WTC11 (cell line): Measurements from ENCODE around the gene DTNB. TPM values are rescaled to one million over a fixed set of nuclear protein-coding genes. Genes with fewer than 3 reads are reported as not detected.

Source experiments
- ATAC-seq: fragments of 200-7000 bp; cut with Tn5 transposase; 2 replicates; pipeline ENCODE4 v1.10.0; 2021; ENCODE audit warnings: mild to moderate bottlenecking, moderate library complexity
- CTCF ChIA-PET: fragments of 300-600 bp; sonication (Branson Sonifier 250); formaldehyde crosslinking; loops from one replicate; lab custom pipeline; 2021; ENCODE audit warnings: antibody characterized with exemption; lab: Charles Lee
- POLR2A ChIA-PET: fragments of 350-600 bp; sonication (Branson Sonifier 250); formaldehyde crosslinking; loops from one replicate; lab custom pipeline; 2021; ENCODE audit warnings: antibody characterized with exemption; lab: Charles Lee
- DNase-seq: peaks from one replicate; pipeline ENCODE4 v3.0.0; 2021; ENCODE audit warnings: low spot score
- H3K27ac Mint-ChIP-seq: 2 replicates; pipeline ENCODE4 v1.8.0; 2021; ENCODE audit warnings: mixed read lengths
- H3K27me3 Mint-ChIP-seq: 2 replicates; pipeline ENCODE4 v1.8.0; 2021; ENCODE audit warnings: low read depth, mild to moderate bottlenecking, moderate library complexity, mixed read lengths
- H3K36me3 Mint-ChIP-seq: 2 replicates; pipeline ENCODE4 v1.8.0; 2021; ENCODE audit warnings: mixed read lengths
- H3K4me1 Mint-ChIP-seq: 2 replicates; pipeline ENCODE4 v1.8.0; 2022; ENCODE audit warnings: mixed read lengths
- H3K4me3 Mint-ChIP-seq: 2 replicates; pipeline ENCODE4 v1.8.0; 2021; ENCODE audit warnings: mild to moderate bottlenecking, moderate library complexity, mixed read lengths
- H3K9me3 Mint-ChIP-seq: 2 replicates; pipeline ENCODE4 v1.8.0; 2021; ENCODE audit warnings: mixed read lengths
- ATF6 ChIP-seq: sonication (generic); formaldehyde crosslinking; IDR thresholded peaks from 2 replicates; pipeline ENCODE4 v1.8.1; 2023; ENCODE audit warnings: mild to moderate bottlenecking, missing genetic modification reagents
- CBFB ChIP-seq: sonication (generic); formaldehyde crosslinking; IDR thresholded peaks from 2 replicates; pipeline ENCODE4 v1.8.1; 2022; ENCODE audit warnings: mild to moderate bottlenecking, low read depth, missing genetic modification reagents
- EMX1 ChIP-seq: fragments of 250-450 bp; sonication (Bioruptor Pico); IDR thresholded peaks from 2 replicates; pipeline ENCODE4 v1.8.0; 2021; ENCODE audit warnings: mild to moderate bottlenecking
- ESRRA ChIP-seq: sonication (generic); formaldehyde crosslinking; IDR thresholded peaks from 2 replicates; pipeline ENCODE4 v1.8.1; 2022; ENCODE audit warnings: mild to moderate bottlenecking, missing genetic modification reagents, borderline replicate concordance
- ETV6 ChIP-seq: sonication (generic); formaldehyde crosslinking; IDR thresholded peaks from 2 replicates; pipeline ENCODE4 v1.8.1; 2022; ENCODE audit warnings: mild to moderate bottlenecking, missing genetic modification reagents
- FOXP1 ChIP-seq: sonication (generic); formaldehyde crosslinking; IDR thresholded peaks from 2 replicates; pipeline ENCODE4 v1.8.0; 2022; ENCODE audit warnings: missing genetic modification reagents, mild to moderate bottlenecking, moderate library complexity, borderline replicate concordance
- IRF2 ChIP-seq: sonication (generic); formaldehyde crosslinking; IDR thresholded peaks from 2 replicates; pipeline ENCODE4 v1.8.0; 2022; ENCODE audit warnings: low read depth, missing genetic modification reagents, borderline replicate concordance
- JUN ChIP-seq: sonication (generic); formaldehyde crosslinking; IDR thresholded peaks from 2 replicates; pipeline ENCODE4 v1.8.0; 2023; ENCODE audit warnings: mild to moderate bottlenecking, missing genetic modification reagents
- KAT7 ChIP-seq: sonication (generic); formaldehyde crosslinking; IDR thresholded peaks from 2 replicates; pipeline ENCODE4 v1.8.1; 2023; ENCODE audit warnings: missing genetic modification reagents, mild to moderate bottlenecking, borderline replicate concordance
- NFE2L1 ChIP-seq: sonication (generic); formaldehyde crosslinking; IDR thresholded peaks from 2 replicates; pipeline ENCODE4 v1.8.1; 2023; ENCODE audit warnings: missing genetic modification reagents
- PREB ChIP-seq: sonication (generic); formaldehyde crosslinking; IDR thresholded peaks from 2 replicates; pipeline ENCODE4 v1.8.1; 2022; ENCODE audit warnings: mild to moderate bottlenecking, missing genetic modification reagents, moderate library complexity, borderline replicate concordance
- SMAD4 ChIP-seq: sonication (generic); formaldehyde crosslinking; IDR thresholded peaks from 2 replicates; pipeline ENCODE4 v1.8.0; 2022; ENCODE audit warnings: mild to moderate bottlenecking, missing genetic modification reagents
- USF1 ChIP-seq: sonication (generic); formaldehyde crosslinking; IDR thresholded peaks from 2 replicates; pipeline ENCODE4 v1.8.0; 2022; ENCODE audit warnings: mild to moderate bottlenecking, missing genetic modification reagents
- ZMAT4 ChIP-seq: fragments of 250-450 bp; sonication (Bioruptor Pico); IDR thresholded peaks from 2 replicates; pipeline ENCODE4 v1.9.0; 2021; ENCODE audit warnings: mild to moderate bottlenecking
- ZNF121 ChIP-seq: sonication (generic); formaldehyde crosslinking; IDR thresholded peaks from 2 replicates; pipeline ENCODE4 v1.8.0; 2023; ENCODE audit warnings: missing genetic modification reagents
- ZNF317 ChIP-seq: sonication (generic); formaldehyde crosslinking; IDR thresholded peaks from 2 replicates; pipeline ENCODE4 v1.8.1; 2023; ENCODE audit warnings: low read depth, mild to moderate bottlenecking, moderate library complexity, missing genetic modification reagents, borderline replicate concordance
- ZNF416 ChIP-seq: fragments of 250-450 bp; sonication (Bioruptor Pico); IDR thresholded peaks from 2 replicates; pipeline ENCODE4 v1.9.0; 2021; ENCODE audit warnings: mild to moderate bottlenecking, inconsistent platforms
- ZNF425 ChIP-seq: fragments of 250-450 bp; sonication (Bioruptor Pico); conservative IDR thresholded peaks from 2 replicates; pipeline ENCODE4 v1.9.0; 2021; ENCODE audit warnings: mild to moderate bottlenecking
- total RNA-seq: library from RNA; stranded (reverse); gene quantifications from 3 replicates; pipeline ENCODE4 v1.2.3, GENCODE V29; 2021
- TF ChIP-seq, protein P1 (sequence below): sonication (generic); formaldehyde crosslinking; IDR thresholded peaks from 2 replicates; pipeline ENCODE4 v1.8.0; 2022; ENCODE audit warnings: mild to moderate bottlenecking, missing genetic modification reagents
- TF ChIP-seq, protein P2 (sequence below): sonication (generic); formaldehyde crosslinking; IDR thresholded peaks from 2 replicates; pipeline ENCODE4 v1.8.0; 2023; ENCODE audit warnings: missing genetic modification reagents
- TF ChIP-seq, protein P3 (sequence below): sonication (generic); formaldehyde crosslinking; IDR thresholded peaks from 2 replicates; pipeline ENCODE4 v1.8.1; 2022; ENCODE audit warnings: low read depth, mild to moderate bottlenecking, moderate library complexity, missing genetic modification reagents, borderline replicate concordance
- TF ChIP-seq, protein P4 (sequence below): sonication (generic); formaldehyde crosslinking; IDR thresholded peaks from 2 replicates; pipeline ENCODE4 v1.8.0; 2022; ENCODE audit warnings: mild to moderate bottlenecking, missing genetic modification reagents
- TF ChIP-seq, protein P5 (sequence below): sonication (generic); formaldehyde crosslinking; IDR thresholded peaks from 2 replicates; pipeline ENCODE4 v1.8.0; 2022; ENCODE audit warnings: mild to moderate bottlenecking, missing genetic modification reagents

DTNB gene
- total RNA-seq, 1 experiment from 2014 or later = 39.9 TPM

DNA sequence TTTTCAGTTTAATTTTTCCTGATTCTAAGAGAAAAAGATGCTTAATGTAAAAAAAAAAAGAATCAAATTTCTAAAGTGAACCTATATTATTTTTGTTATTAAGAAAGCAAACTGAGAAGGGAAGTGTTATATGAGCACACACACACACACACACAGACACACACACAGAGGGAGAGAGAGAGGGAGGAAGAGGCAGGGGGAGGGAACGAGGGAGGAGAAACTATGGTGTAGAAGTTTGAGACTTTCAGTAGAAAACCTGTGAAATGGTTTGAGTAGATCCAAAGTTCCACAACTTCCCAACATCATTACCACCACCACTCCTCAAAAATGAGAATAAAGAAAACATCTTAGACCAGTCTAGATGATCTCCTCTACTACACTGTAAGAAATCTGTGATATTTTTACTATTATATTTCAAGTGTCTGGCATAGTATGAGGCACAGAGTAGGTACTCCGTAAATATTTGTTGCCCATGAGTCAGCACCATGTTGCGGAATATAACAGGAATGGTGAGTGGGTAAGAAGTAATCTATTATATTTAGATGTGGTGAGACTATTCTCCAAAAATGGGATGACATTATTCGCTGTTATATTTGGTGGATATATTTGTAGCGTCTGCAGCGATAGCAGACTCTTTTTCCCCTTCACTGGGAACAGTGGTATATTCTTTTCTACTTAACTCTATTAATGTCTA is 182.2 kb downstream of the DTNB start:
- DNase-seq (no peak), ATAC-seq (no peak)
- TF ChIP-seq IRF2 (CRISPR knock-in tag) (no peak), SMAD4 (no peak), ZMAT4 (no peak), CBFB (CRISPR knock-in tag) (no peak), EMX1 (no peak), JUN (CRISPR knock-in tag) (no peak)

DNA sequence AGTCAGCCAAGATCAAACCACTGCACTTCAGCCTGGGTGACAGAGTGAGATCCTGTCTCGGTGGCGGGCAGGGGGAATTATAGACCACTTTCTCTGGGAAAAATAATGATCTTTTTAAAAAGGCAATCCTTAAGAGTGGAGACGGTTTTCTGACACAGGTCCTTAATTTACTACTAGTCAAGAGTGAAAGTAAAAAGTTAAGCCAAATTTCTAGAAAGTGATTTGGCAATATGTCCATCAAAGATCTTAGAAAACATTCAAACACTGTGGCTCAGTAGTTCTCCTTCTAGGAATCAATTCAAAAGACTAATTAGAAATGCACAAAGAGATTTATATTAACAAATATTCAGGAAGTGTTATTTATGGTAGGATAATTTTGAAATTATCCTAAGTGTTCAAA is 183.2 kb downstream of the DTNB start:
- CTCF ChIA-PET = no interaction called here

More for the DNA sequence above, 182.2 kb downstream of the DTNB start:
- H3K36me3 Mint-ChIP-seq = no peaks in the 10 kb centered on the region
- no peaks in the 10 kb centered on the region for H3K9me3 Mint-ChIP-seq
- peaks cover 13% of the 10 kb centered on the region for H3K4me1 Mint-ChIP-seq
- H3K27ac Mint-ChIP-seq = no peak overlapping the region
- no peaks in the 10 kb centered on the region for H3K27me3 Mint-ChIP-seq
- CTCF ChIA-PET = no interaction called here
- POLR2A ChIA-PET = no interaction called here
- no peak overlapping the region for H3K4me3 Mint-ChIP-seq

More for the DNA sequence above, 183.2 kb downstream of the DTNB start:
- ATAC-seq (no peak), DNase-seq (no peak)
- TF ChIP-seq ZNF425 (CRISPR knock-in tag) = no peak
- TF ChIP-seq ESRRA (CRISPR knock-in tag) = no peak
- no peak for TF ChIP-seq KAT7
- no peak for TF ChIP-seq ZNF416 (CRISPR knock-in tag)
- no peak for TF ChIP-seq ATF6 (CRISPR knock-in tag)
- no peak for TF ChIP-seq EMX1
- no peak for TF ChIP-seq ZNF121 (CRISPR knock-in tag)
- TF ChIP-seq, protein P1, sequence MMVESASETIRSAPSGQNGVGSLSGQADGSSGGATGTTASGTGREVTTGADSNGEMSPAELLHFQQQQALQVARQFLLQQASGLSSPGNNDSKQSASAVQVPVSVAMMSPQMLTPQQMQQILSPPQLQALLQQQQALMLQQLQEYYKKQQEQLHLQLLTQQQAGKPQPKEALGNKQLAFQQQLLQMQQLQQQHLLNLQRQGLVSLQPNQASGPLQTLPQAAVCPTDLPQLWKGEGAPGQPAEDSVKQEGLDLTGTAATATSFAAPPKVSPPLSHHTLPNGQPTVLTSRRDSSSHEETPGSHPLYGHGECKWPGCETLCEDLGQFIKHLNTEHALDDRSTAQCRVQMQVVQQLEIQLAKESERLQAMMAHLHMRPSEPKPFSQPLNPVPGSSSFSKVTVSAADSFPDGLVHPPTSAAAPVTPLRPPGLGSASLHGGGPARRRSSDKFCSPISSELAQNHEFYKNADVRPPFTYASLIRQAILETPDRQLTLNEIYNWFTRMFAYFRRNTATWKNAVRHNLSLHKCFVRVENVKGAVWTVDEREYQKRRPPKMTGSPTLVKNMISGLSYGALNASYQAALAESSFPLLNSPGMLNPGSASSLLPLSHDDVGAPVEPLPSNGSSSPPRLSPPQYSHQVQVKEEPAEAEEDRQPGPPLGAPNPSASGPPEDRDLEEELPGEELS (CRISPR knock-in tag) = no peak
- no peak for TF ChIP-seq ETV6 (CRISPR knock-in tag)
- TF ChIP-seq USF1 (CRISPR knock-in tag) = no peak
- TF ChIP-seq PREB (CRISPR knock-in tag) = no peak
- TF ChIP-seq JUN (CRISPR knock-in tag) = no peak
- TF ChIP-seq, protein P2, sequence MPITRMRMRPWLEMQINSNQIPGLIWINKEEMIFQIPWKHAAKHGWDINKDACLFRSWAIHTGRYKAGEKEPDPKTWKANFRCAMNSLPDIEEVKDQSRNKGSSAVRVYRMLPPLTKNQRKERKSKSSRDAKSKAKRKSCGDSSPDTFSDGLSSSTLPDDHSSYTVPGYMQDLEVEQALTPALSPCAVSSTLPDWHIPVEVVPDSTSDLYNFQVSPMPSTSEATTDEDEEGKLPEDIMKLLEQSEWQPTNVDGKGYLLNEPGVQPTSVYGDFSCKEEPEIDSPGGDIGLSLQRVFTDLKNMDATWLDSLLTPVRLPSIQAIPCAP (CRISPR knock-in tag) = no peak
- TF ChIP-seq NFE2L1 (CRISPR knock-in tag) = no peak
- TF ChIP-seq, protein P3, sequence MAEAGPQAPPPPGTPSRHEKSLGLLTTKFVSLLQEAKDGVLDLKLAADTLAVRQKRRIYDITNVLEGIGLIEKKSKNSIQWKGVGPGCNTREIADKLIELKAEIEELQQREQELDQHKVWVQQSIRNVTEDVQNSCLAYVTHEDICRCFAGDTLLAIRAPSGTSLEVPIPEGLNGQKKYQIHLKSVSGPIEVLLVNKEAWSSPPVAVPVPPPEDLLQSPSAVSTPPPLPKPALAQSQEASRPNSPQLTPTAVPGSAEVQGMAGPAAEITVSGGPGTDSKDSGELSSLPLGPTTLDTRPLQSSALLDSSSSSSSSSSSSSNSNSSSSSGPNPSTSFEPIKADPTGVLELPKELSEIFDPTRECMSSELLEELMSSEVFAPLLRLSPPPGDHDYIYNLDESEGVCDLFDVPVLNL (CRISPR knock-in tag) = no peak
- TF ChIP-seq, protein P4, sequence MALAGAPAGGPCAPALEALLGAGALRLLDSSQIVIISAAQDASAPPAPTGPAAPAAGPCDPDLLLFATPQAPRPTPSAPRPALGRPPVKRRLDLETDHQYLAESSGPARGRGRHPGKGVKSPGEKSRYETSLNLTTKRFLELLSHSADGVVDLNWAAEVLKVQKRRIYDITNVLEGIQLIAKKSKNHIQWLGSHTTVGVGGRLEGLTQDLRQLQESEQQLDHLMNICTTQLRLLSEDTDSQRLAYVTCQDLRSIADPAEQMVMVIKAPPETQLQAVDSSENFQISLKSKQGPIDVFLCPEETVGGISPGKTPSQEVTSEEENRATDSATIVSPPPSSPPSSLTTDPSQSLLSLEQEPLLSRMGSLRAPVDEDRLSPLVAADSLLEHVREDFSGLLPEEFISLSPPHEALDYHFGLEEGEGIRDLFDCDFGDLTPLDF (CRISPR knock-in tag) = no peak
- TF ChIP-seq FOXP1 (CRISPR knock-in tag) = no peak
- TF ChIP-seq, protein P5, sequence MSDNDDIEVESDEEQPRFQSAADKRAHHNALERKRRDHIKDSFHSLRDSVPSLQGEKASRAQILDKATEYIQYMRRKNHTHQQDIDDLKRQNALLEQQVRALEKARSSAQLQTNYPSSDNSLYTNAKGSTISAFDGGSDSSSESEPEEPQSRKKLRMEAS (CRISPR knock-in tag) = no peak
- no peak for TF ChIP-seq ZNF317
- TF ChIP-seq, all 79 proteins: peak for 0
- no peak overlapping the region for H3K27ac Mint-ChIP-seq
- POLR2A ChIA-PET = no interaction called here
- H3K4me1 Mint-ChIP-seq = peaks cover 13% of the 10 kb centered on the region
- H3K27me3 Mint-ChIP-seq = no peaks in the 10 kb centered on the region
- H3K36me3 Mint-ChIP-seq = no peaks in the 10 kb centered on the region
- no peaks in the 10 kb centered on the region for H3K9me3 Mint-ChIP-seq
- no peak overlapping the region for H3K4me3 Mint-ChIP-seq
